Keratinocyte (primary cell): Measurements from ENCODE around the gene GPT2.

Source experiments
- EZH2 ChIP-seq: IDR thresholded peaks from one replicate; pipeline ENCODE4 v1.6.1; 2012; ENCODE audit warnings: inconsistent platforms, mild to moderate bottlenecking, low read length, moderate library complexity
- TF ChIP-seq, protein P1 (sequence below), 3 experiments: IDR thresholded peaks in 1 of 3; conservative IDR thresholded peaks in 1 of 3; optimal IDR thresholded peaks in 1 of 3; 2 replicates in 2 of 3; 3 replicates in 1 of 3; pipeline versions ENCODE3 to v1.5.1; 2011; ENCODE audit warnings: low read length in 3 of 3, mild to moderate bottlenecking in 3 of 3, moderate library complexity in 2 of 3, control low read depth in 1 of 3, inconsistent platforms in 1 of 3; ENCODE audit not compliant: insufficient read depth in 2 of 3; ENCODE audit errors: extremely low read depth in 1 of 3

DNA sequence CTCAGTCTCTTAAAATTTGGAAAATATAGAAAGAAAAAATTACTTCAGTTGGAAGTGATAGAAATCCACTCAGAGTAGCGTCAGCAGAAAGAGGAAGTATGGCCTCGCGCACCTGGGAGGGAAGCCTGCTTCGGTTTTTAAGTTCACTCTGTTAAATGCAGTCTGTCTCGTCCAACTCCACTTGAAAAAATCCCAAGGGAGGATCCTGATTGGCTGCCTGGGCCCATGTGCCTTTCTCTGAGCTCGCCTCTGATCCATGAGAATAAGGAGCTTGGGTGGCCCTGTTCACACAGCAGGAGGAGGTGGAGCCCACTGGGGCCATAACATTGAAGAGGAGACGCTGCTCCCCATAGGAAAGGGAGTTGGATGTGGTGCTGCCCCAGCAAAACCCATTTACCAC lies 48.6 kb downstream of the GPT2 start:
- TF ChIP-seq, protein P1, sequence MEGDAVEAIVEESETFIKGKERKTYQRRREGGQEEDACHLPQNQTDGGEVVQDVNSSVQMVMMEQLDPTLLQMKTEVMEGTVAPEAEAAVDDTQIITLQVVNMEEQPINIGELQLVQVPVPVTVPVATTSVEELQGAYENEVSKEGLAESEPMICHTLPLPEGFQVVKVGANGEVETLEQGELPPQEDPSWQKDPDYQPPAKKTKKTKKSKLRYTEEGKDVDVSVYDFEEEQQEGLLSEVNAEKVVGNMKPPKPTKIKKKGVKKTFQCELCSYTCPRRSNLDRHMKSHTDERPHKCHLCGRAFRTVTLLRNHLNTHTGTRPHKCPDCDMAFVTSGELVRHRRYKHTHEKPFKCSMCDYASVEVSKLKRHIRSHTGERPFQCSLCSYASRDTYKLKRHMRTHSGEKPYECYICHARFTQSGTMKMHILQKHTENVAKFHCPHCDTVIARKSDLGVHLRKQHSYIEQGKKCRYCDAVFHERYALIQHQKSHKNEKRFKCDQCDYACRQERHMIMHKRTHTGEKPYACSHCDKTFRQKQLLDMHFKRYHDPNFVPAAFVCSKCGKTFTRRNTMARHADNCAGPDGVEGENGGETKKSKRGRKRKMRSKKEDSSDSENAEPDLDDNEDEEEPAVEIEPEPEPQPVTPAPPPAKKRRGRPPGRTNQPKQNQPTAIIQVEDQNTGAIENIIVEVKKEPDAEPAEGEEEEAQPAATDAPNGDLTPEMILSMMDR (optimal IDR thresholded peaks at IDR 0.05 in 1 of 3, IDR thresholded peaks at IDR 0.05 in 1 of 3, conservative IDR thresholded peaks at IDR 0.05 in 1 of 3; ENCODE audit: extremely low read depth in 1 of 3, insufficient read depth in 2 of 3, low read length in 3 of 3), result no peak
- TF ChIP-seq EZH2, result no peak
